Spinal cord (tissue), 10 donors: Measurements from ENCODE around the gene AGTRAP. TPM values are rescaled to one million over a fixed set of nuclear protein-coding genes. Genes with fewer than 3 reads are reported as not detected.

Source experiments
- DNase-seq, 6 donors: peaks; one replicate each; pipeline versions ENCODE4 v3.0.0 to v3.0.0-alpha.2; 2013 to 2015; ENCODE audit warnings: low spot score in 6 of 6, low read depth in 4 of 6
- H3K27ac ChIP-seq: one replicate; pipeline ENCODE4 v1.5.1; 2013; ENCODE audit warnings: low read depth, low read length, control low read depth
- H3K27me3 ChIP-seq: one replicate; pipeline ENCODE4 v1.6.1; 2013; ENCODE audit warnings: low read length; ENCODE audit not compliant: control insufficient read depth, insufficient read depth
- H3K36me3 ChIP-seq: one replicate; pipeline ENCODE4 v1.6.1; 2013; ENCODE audit warnings: low read length; ENCODE audit not compliant: control insufficient read depth, insufficient read depth
- H3K4me1 ChIP-seq: one replicate; pipeline ENCODE4 v1.6.1; 2013; ENCODE audit warnings: low read length; ENCODE audit not compliant: control insufficient read depth, insufficient read depth
- H3K4me3 ChIP-seq: one replicate; pipeline ENCODE4 v1.5.1; 2013; ENCODE audit warnings: low read depth, low read length, control low read depth
- H3K9me3 ChIP-seq: one replicate; pipeline ENCODE4 v1.6.1; 2013; ENCODE audit warnings: low read length; ENCODE audit not compliant: control insufficient read depth, insufficient read depth
- WGBS: methylation state at CpG from one replicate; pipeline ENCODE4 v1.1.5; 2013; ENCODE audit warnings: missing lambda C conversion rate; ENCODE audit not compliant: insufficient coverage; 5-methylcytosine and 5-hydroxymethylcytosine counted together
- polyA plus RNA-seq, 2 donors: library from polyadenylated mRNA; unstranded; fragments of 120-200 nt; gene quantifications; one replicate each; pipeline ENCODE4 v1.2.1, GENCODE V29; 2013; ENCODE audit not compliant: insufficient read length in 2 of 2
- total RNA-seq, 2 donors: library from RNA; depleted of rRNA in 1 of 2; stranded (reverse); fragments of 120-200 nt in 1 of 2; fragments of >200 nt in 1 of 2; gene quantifications; one replicate each; pipeline versions ENCODE4 v1.2.3 to v1.2.4, GENCODE V29; 2013 to 2014
- donor health status: healthy.

AGTRAP gene
- total and polyA plus RNA-seq, 4 donors = 11.8 to 45.1 (median 21.7) TPM

DNA sequence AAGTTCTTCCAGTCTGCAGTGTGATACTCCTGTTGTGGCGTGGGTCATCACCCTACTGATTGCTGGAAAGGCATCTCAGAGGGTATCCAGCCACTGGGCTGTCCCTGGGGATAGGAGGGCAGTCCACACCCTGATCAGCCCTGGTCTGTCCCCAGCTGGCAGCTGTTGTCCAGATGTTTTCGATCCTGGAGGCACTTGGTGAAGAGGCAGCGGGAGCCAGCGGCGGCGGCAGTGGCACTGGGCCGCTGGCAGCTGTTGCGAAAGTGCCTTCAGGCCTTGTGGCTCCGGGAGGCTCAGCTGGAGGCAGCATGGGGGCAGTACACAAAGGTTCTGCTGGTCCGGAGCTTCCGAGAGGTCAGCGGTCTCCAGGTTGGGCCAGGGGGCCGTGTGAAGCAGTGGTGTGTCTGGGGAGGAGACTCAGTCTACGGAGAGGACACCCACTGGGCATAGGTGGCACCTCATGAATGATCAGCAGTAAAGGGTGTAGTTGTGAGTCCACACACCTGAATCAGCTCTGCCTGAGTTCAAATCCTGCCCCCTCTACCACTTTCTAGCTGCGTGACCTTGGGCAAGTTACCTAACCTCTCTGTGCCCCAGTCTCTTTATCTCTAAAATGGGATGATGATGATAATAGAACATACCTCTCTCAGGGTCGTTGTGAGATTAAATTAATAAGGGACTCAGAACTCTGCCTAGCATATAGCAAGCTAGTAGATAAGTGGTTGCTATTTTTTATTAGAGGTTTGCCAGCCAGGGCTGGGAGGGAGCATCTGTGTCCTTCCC, 32.2 kb downstream of the AGTRAP start:
- WGBS = 72% methylated on average over 14 of the region's 16 CpGs
- H3K4me3 ChIP-seq = no peak overlapping the region
- H3K4me1 ChIP-seq = no peaks in the 10 kb centered on the region
- no peaks in the 10 kb centered on the region for H3K36me3 ChIP-seq
- no peaks in the 10 kb centered on the region for H3K9me3 ChIP-seq
- no peak for DNase-seq
- H3K27ac ChIP-seq = no peak overlapping the region
- no peaks in the 10 kb centered on the region for H3K27me3 ChIP-seq

DNA sequence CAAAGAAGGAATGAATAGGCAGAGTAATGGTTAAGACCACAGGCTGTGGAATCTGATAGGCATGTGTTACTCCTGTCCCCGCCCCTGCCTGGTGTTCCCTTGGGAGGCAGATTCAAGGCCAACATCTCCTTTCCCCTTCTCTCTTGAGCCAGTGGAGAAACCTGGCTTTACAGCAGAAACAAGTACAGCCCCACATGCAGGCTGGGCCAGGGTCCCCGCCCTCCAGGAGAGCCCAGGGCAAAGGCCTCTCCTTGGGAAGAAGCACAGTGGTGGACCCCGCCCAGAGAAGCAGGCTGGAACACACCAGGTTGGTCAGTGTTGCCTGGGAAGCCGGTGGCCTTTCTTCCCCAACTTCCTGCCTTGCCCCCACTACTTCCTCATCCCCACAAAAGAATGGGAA, 32.9 kb downstream of the AGTRAP start:
- WGBS = 83% methylated on average over 3 of the region's 4 CpGs
- H3K4me1 ChIP-seq = no peaks in the 10 kb centered on the region
- no peak for DNase-seq
- H3K4me3 ChIP-seq = no peak overlapping the region
- no peaks in the 10 kb centered on the region for H3K36me3 ChIP-seq
- H3K9me3 ChIP-seq = no peaks in the 10 kb centered on the region
- no peak overlapping the region for H3K27ac ChIP-seq
- no peaks in the 10 kb centered on the region for H3K27me3 ChIP-seq

DNA sequence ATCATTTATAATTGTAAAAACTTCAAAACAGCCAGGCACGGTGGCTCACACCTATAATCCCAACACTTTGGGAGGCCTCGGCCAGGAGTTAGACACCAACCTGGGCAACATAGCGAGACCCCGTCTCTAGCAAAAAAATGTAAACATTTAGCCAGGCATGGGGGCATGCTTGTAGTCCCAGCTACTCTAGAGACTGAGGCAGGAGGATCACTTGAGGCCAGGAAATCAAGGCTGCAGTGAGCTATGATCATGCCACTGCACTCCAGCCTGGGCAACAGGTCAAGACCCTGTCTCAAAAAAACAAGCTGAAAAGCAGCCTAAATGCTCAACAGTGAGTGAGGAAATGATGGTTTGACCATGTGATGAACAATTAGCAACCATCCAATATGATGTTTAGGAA, 33.3 kb downstream of the AGTRAP start:
- WGBS = 81% methylated on average over 4 of the region's 4 CpGs
- H3K4me1 ChIP-seq = no peaks in the 10 kb centered on the region
- H3K36me3 ChIP-seq = no peaks in the 10 kb centered on the region
- DNase-seq = no peak
- no peak overlapping the region for H3K27ac ChIP-seq
- no peaks in the 10 kb centered on the region for H3K9me3 ChIP-seq
- no peaks in the 10 kb centered on the region for H3K27me3 ChIP-seq
- no peak overlapping the region for H3K4me3 ChIP-seq

DNA sequence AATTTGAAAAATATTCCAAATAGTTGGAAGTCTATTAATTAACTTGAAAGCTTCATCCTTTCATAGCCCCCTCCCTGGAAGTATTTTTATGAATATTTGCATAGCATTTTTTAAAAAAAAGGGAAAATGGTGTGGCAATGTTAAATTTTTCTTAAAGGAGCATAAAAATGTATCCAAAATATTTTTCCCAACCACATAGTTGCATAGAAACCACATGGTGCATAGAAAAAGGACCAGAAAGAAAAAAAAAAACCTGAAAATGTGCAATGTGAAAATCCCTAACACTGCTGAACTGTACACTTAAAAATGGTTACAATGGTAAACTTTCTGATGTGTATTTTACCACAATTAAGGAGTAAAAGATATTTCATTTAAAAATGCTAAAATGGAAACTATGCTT, 34.1 kb downstream of the AGTRAP start:
- Histone ChIP-seq H3K9me3 (no peaks in the 10 kb centered on the region), H3K4me1 (no peaks in the 10 kb centered on the region), H3K27me3 (no peaks in the 10 kb centered on the region), H3K27ac (no peak overlapping the region), H3K36me3 (no peaks in the 10 kb centered on the region), H3K4me3 (no peak overlapping the region)
- DNase-seq = no peak

DNA sequence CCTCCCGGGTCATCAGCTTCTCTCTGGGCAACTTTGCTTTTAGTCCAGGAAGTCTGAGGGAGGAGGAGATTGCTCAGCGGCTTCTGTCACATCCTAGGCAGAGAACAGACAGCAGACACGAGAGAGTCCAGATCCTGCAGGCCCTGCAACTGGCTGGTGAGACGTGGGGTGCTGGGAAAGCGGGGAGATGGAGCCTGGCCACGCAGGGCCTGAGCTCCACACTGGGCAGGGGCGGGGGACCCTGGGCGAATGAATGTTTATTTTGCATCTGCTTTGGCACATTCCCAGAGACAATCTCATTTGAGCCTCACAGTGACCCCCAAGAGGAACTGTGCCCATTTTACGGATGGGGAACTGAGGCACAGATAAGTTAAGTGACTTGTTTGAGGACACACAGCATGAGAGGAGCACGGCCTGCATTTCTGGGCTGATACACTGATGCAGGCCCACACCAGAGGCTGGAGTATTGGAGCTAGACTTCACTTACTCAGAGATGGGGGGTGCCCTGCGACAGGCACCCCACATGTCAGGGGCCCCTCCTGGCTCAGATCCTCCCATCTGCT, 35.6 kb downstream of the AGTRAP start:
- Histone ChIP-seq H3K4me3 (no peak overlapping the region), H3K27ac (no peak overlapping the region), H3K27me3 (no peaks in the 10 kb centered on the region), H3K36me3 (peaks cover 3% of the 10 kb centered on the region), H3K9me3 (no peaks in the 10 kb centered on the region), H3K4me1 (no peaks in the 10 kb centered on the region)
- WGBS = 76% methylated on average over 11 of the region's 11 CpGs
- DNase-seq = no peak

DNA sequence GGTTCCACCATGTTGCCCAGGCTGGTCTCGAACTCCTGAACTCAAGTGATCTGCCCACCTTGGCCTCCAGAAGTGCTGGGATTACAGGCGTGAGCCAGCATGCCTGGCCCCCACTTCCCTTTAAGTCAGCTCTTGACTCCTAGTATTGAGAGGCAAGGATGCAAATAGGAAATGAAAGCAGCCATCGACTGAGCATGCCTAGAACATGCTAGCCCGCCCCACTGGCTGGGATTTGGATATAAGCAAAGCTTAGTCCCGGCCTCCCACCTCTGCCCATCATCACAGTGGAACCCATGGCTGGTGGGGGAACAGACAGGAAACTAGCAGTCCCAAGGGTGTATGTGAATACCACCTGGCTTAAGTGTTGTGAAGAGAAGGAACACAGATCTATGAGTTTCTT, 36.5 kb downstream of the AGTRAP start:
- H3K4me1 ChIP-seq = no peaks in the 10 kb centered on the region
- no peaks in the 10 kb centered on the region for H3K27me3 ChIP-seq
- no peak overlapping the region for H3K4me3 ChIP-seq
- no peak overlapping the region for H3K27ac ChIP-seq
- no peak for DNase-seq
- H3K36me3 ChIP-seq = peaks cover 4% of the 10 kb centered on the region
- WGBS = 72% methylated on average over 4 of the region's 5 CpGs
- H3K9me3 ChIP-seq = no peaks in the 10 kb centered on the region

DNA sequence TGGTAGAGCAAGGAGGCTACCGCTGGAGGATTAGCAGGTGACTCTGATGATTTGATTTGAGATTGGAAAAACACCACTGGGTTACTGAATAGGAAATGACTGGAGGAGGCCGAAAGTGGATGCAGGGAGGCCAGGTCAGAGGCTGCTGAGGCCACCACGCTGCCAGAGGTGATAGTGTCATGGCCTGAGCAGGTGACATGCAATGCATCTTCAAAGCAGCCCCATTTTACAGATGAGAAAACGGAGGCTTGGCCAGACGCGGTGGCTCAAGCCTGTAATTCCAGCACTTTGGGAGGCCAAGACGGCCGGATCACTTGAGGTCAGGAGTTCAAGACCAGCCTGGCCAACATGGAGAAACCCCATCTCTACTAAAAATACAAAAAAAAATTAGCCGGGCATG, 38.8 kb downstream of the AGTRAP start:
- Histone ChIP-seq H3K27ac (no peak overlapping the region), H3K4me3 (no peak overlapping the region), H3K9me3 (no peaks in the 10 kb centered on the region), H3K27me3 (no peaks in the 10 kb centered on the region), H3K36me3 (peaks cover 4% of the 10 kb centered on the region), H3K4me1 (no peaks in the 10 kb centered on the region)
- DNase-seq = no peak
- 90% methylated on average over 3 of the region's 9 CpGs for WGBS

DNA sequence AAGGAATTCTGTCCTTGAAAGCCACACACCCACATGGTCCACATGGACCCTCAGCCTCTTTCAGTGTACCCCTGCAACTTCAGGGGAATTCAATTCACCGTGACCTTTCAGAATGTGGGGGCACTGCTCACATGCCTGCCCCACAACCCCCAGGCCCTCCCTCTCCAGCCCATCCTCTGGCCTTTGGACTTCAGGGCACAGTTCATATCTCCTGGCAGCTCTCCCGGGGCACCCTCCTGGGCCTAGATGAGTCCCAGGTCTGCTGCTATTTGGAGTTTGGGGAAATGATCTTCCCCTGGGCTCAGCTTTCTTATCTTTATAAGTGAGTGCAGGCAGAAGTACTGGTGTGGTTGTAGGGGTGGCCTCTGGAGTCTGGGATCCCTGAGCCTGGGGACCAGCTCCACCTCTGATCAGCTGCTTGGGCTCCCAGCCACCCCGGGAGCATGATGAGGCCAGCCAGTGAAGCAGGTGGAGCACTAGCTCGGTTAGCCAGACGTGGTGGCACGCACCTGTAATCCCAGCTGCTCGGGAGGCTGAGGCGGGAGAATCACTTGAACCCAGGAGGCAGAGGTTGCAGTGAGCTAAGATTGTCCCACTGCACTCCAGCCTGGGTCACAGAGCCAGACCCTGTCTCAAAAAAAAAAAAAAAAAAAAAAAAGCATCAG, 41.9 kb downstream of the AGTRAP start:
- DNase-seq = no peak
- WGBS = 91% methylated on average over 4 of the region's 8 CpGs

DNA sequence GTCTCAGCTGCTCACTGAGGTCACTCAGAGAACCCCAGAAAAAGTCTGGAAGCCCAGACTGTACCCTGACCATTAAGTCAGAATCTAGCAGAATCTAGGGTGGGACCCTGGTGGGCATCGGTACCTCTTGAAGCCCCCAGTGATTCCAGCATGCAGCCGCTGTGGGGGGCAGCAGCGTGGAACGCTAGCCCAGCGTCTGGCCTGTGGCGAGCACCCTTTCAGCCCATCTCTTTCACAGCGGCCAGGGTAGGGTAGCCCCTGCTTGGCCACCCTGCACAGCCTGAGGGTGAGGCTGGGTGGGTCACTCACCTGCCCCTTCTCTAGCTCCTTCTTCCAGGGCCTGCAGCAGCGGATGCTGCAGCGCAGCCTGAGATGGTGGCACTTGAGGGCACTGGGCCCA, 42.4 kb downstream of the AGTRAP start:
- Histone ChIP-seq H3K36me3 (peaks cover 4% of the 10 kb centered on the region), H3K4me1 (no peaks in the 10 kb centered on the region), H3K9me3 (no peaks in the 10 kb centered on the region), H3K27ac (no peak overlapping the region), H3K27me3 (no peaks in the 10 kb centered on the region), H3K4me3 (no peak overlapping the region)
- DNase-seq = no peak
- 91% methylated on average over 8 of the region's 9 CpGs for WGBS

More for the DNA sequence above, 41.9 kb downstream of the AGTRAP start:
- Histone ChIP-seq H3K9me3 (no peaks in the 10 kb centered on the region), H3K4me3 (no peak overlapping the region), H3K27ac (no peak overlapping the region), H3K27me3 (no peaks in the 10 kb centered on the region), H3K36me3 (peaks cover 4% of the 10 kb centered on the region), H3K4me1 (no peaks in the 10 kb centered on the region)
